Stimulated activated CD8-positive, alpha-beta memory T cell treated with anti-CD3 and anti-CD28 coated beads, Interleukin-12 subunit alpha, Interleukin-12 subunit beta, amount 100 ng/mL, for 24 hours (primary cell): ENCODE data around the gene SVEP1.

Experiments
- DNase-seq: peaks from one replicate; pipeline ENCODE4 v3.0.0-alpha.2; 2020; ENCODE audit errors: extremely low read depth

SVEP1 gene

DNA sequence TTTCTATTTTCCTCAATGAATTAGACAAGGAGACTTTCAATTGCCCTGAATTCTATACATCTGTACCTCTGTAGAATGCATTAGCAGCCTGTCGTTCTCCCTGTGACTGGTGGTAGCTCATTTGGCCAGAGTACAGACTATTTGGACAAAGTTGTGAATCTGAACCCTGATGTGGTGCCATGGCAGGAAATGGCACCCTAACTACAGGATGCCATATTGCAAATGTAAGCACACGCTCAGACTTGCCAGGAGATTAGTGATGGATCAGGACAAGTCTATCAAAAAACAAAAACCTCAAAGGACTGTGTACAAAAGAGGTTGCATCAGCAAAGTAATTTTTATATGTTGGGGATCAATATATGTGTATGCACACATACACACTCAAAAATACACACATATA, 58.3 kb downstream of the SVEP1 start:
- no peak for DNase-seq

DNA sequence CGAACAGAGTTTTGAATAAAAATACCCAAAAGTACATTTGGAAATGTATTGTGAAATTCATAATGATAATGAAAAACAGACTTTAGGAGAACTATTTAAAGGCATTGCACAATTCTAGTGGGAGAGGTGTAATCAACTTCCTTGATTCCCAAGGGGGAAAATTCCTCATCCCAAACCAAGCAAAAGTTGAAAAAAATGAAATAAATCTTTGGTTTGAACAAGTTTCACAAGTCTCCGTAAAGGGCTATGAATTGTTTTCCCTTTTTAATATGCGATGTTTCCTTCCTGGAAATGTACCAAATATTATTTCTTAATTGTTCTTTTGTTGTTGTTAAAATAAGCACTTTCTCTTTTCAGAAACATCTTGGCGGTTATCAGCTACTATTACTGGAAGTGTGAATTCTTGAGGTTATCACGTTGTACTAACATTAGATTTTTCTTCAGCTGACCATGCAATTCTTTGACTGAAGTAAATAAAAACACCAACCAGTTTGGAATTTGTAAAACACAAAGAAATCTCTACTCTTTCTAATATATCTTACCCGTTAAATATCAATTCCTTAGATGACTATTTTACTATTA, 59.3 kb downstream of the SVEP1 start:
- no peak for DNase-seq

DNA sequence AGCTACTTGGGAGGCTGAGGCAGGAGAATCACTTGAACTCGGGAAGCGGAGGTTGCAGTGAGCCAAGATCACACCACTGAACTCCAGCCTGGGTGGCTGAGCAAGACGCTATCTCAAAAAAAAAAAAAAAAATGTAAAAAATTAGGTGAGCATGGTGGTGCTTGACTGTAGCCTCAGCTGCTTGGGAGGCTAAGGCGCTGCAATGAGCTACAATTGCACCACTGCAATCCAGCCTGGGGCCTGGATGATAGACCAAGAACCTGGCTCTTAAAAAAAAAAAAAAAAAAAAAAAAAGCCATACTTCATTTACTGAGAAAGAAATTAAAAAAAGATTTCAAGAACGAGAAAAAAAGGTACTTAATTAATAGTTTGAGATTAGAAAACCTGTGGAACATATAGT, 62.1 kb downstream of the SVEP1 start:
- no peak for DNase-seq

DNA sequence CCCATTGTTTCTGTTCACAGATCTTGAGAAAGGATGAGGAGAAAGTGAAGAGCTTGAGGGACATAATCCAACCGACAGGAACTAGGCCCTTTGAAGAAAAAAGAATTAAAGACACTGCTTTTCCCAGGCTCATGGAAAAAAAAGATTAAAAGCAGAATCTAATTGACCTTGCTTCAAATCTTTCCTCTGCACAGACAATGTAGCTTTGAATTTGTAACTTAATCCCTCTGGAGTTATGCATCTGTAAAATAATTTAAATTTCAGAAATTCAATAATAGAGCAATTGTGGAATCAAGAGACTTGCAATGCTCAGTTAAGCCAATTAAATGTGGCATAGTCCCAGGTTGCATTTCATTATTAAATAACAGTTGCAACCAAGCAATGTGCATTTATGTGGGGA, 64.6 kb downstream of the SVEP1 start:
- DNase-seq: no peak

- no peak for DNase-seq
These were observed 66.7 kb downstream of the SVEP1 start for GRCh38 chr9:110512817-110513216.

DNA sequence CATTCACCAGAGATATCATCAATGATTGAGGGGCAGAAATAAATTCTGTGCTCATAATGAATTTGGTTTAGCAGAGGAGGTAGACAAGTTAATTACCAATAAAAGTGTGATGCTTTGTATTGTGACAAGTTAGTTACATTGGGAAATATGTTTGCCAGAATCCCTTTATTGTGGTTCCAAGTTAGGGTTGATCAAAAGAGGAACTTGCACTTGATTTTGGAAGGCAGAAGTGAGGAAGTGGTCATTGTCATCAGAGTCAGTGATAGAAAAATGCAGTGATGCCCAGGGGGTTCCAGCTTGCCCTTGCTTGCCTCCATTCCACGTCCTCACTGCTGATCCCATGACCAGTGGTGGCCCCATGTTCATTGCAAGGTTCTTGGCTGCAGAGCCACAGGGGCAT, 69.7 kb downstream of the SVEP1 start:
- DNase-seq: no peak

DNA sequence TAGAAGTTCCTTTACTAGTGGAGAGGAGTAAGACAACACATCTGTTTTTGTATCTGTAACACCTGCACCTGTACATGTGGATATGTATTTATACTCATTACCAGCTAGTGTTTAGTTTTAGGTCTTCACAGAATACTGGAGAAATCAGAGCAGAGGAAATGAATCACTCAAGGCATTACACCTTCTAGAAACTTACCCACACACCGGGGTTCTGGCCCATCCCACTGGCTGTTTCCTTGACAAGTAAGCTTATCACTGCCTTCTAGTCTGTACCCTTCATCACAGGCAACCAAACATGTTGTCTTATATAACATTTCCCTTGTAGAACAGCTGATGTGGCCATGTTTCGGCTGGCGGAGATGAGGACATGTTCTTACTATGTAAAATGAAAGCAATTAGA, 76.7 kb downstream of the SVEP1 start:
- no peak for DNase-seq

- no peak for DNase-seq
These were observed 79.9 kb downstream of the SVEP1 start for GRCh38 chr9:110499608-110500007.

DNA sequence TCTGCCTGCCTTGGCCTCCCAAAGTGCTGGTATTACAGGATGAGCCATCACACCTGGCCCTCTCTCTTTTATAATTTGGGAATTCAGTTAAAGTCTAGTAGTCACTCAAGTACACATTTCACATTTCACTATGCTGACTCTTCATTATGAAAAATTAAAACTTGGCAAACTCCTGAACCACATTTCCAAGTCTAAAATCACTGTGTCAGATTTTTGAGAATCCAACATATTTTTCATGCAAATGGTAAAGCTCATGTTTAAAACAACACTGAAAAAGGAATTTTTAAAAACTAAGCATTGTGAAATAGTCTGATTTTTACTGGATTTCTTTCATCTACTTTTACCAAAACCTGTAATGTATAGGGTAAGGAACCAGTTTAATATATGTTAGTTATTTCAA, 92.3 kb downstream of the SVEP1 start:
- no peak for DNase-seq

DNA sequence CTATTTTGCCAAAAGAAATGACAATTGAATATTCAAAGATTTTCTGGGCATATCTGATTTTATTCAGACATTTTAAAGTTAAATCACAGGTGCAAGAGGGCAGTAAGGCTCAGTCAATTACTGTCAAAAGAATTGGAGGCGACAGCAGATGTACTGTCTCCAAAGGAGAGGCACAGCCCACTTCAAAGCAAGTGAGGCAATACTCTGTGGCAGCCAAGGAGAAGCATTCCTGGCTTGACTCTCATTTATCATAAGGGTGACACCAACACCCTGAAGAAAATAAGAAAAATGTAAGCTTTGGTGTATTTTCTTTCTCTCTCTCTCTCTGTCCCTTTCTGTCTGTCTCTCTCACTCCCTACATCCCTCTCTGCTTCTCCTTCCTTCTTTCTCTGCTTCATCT, 93.3 kb downstream of the SVEP1 start:
- DNase-seq: no peak

DNA sequence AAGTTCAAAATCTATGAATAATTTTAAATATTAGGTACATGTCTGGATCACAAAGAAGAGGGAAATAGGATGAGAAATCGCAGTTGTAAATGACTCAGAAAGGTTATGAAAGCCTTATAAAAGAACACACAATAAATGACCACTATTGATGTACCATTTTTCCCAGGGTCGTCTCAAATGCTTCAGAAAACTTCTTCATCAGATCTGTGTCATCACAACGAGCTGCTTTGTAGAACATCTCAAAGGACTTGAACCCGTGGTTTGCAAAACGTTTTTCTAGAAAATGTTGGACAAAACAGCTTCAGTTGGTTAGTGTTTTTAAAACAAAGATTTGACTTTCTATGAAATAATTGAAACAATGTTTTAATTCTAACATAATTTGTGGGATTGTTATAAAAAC, 100.1 kb downstream of the SVEP1 start:
- DNase-seq: no peak

DNA sequence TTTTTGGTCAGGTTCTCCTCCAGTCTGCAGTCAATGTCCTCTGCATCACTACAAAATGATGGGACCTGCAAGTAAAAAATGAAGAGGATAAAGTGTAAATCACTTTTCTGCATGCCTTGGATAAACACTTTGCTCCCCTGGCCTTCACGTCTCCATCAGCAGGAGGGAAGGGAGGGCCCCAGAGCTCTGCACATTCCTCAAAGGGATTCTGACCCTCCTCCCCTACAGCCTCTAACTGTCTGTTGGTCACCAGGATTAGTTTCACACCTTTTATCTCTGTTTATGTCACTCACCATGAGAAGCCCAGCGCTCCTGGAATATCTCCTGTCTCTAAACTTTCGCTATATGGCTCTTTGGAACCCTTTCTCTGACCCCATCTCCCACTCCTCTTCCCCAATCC, 103.3 kb downstream of the SVEP1 start:
- DNase-seq: no peak

GRCh38 chr9:110472111-110472510, 107.4 kb downstream of the SVEP1 start:
- DNase-seq: no peak

DNA sequence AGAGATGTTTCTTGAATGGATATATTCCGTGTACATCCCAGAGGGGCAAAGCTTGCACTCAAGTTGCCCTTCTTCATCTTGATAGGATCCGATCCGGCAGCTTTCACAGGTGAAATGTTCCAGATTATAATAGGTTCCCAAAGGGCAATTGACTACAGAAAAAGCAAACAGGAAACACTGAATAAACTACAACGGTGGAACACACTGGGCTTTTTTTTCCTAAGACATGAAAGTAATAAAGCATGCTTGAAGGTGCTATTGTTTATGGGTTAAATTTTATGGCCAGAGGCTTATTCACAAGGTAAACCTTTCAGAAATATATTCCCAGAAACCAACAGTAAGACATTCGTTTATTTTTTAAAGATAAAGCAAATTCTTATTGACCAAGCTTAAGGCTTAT, 110.6 kb downstream of the SVEP1 start:
- DNase-seq: no peak

DNA sequence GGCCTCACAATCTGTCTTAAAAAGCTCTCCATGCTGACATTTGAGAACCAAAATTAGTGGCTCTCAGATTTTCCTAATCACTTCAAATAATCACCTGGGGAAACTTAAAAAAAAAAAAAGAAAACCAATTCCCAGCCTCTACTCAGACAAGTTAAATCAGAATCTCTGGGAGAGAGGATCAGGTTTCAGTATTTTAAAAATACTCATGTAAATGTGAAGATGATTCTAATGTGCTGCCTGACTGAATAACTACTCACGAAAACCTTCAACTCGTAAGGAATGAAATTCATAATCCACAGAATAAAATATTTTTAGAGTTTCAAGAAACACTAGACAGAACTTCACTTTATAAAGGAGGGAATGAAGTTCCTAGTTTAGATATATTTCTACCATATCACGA, 114.4 kb downstream of the SVEP1 start:
- no peak for DNase-seq

DNA sequence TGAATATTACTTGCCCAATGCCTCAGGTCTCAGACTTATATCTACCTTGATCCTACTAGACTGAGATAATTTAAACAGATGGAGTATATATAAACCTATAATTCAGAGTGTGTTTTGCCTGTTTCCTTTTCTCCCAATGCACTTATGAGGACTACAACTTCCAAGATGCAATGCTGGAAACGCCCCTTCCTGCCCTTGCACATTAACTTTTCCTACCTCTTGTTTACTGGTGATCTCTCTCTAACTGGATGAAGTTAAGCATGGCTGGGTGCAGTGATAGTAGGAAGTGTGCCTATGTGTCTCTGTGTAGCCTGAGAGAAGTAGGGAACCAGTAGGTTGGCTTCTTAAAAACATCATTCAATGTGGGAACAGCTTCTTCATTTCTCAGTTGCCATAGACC, 115.2 kb downstream of the SVEP1 start:
- no peak for DNase-seq

DNA sequence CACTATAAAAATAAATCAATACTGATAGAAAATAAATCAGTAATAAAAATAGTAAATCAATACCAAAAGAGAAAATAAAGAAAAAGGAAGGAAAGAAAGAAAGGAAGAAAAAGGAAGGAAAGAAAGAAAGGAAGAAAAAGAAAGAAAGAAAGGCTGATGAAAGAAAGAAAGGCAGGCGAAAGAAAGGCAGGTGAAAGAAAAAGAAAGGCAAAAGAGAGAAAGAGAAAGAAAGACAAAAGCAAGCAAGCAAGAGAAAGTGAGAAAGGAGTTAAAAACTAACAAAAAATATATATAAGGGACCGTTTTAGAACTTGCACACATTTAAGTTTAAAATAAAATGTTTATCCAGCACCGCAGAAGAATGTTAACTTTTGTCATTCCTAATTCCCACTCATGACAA, 116.0 kb downstream of the SVEP1 start:
- no peak for DNase-seq

- DNase-seq: no peak
These were observed 122.3 kb downstream of the SVEP1 start for GRCh38 chr9:110457245-110457644.

DNA sequence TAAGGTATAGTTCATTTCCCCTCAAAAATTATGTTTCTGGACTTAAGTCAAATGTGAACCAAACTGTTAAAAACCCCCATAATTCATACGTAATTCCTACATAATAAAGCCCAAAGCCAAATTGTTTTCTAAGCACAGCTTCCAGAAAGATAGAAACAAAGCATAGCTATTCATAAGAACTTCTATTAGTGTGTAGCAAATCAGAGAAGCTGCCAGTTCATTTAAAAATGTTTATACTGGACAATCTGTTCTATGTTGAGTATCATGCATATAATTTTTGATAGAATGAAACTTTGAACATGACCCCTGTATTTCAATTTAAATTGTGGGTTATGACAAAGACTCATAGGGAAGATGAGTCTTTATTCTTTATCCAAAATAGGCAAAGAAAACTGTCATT, 122.9 kb downstream of the SVEP1 start:
- DNase-seq: no peak

DNA sequence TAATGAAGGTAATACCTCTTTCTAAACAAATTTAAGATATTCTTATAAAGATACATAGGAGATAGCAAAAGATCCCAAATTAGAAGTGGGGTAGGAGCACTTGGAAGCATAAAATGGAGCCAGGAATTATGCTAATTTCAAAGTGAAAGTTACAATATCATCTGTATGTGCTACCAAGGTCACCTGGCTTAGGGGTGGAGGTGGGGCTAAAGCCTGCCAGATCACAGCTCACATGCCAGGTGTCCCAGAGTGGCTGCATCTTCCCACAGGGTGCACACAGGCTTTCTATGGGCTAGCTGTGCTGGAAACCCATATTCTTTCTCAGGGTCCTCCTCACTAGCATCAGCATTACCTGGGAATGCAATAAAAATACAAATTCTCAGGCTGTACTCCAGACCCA, 123.7 kb downstream of the SVEP1 start:
- no peak for DNase-seq

GRCh38 chr9:110452227-110452801, 127.2 kb downstream of the SVEP1 start:
- no peak for DNase-seq

GRCh38 chr9:110451726-110452125, 127.8 kb downstream of the SVEP1 start:
- DNase-seq: no peak

GRCh38 chr9:110447476-110447875, 132.1 kb downstream of the SVEP1 start:
- DNase-seq: no peak

DNA sequence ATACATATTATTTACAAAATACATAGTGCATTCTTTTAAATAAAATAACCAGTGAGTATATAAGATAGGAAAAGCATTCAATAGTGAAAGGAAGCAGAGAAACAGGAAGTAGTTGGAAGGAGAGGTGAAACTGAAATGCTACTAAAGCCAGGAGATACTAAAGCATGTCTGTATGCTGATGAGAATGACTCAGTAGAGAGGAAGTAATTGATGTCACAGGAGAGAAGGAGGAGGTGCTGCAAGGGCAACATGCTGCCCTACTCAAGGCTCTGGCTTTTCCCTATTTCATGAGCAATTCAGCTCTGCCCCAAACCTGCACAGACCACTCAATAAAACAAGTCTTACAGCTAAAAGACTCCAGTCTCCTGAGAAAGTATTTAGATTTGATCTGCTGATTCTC, 133.4 kb downstream of the SVEP1 start:
- DNase-seq: no peak
